Large intestine (tissue), 3 donors: Measurements from ENCODE around the gene SLC25A4. TPM values are rescaled to one million over a fixed set of nuclear protein-coding genes. Genes with fewer than 3 reads are reported as not detected.

Experiments used
- DNase-seq, 2 donors: peaks; one replicate each; pipeline versions ENCODE4 v3.0.0 to v3.0.0-alpha.2; 2013
- H3K27ac ChIP-seq: one replicate; pipeline ENCODE4 v1.5.1; 2013; ENCODE audit warnings: low read length
- H3K27me3 ChIP-seq: 2 replicates; pipeline ENCODE4 v1.6.1; 2013; ENCODE audit warnings: low read length; ENCODE audit not compliant: control insufficient read depth, insufficient read depth
- H3K36me3 ChIP-seq: 2 replicates; pipeline ENCODE4 v1.6.1; 2013; ENCODE audit warnings: low read length; ENCODE audit not compliant: control insufficient read depth, insufficient read depth
- H3K4me1 ChIP-seq: one replicate; pipeline ENCODE4 v1.6.1; 2013; ENCODE audit warnings: low read length; ENCODE audit not compliant: control insufficient read depth, insufficient read depth
- H3K4me3 ChIP-seq: one replicate; pipeline ENCODE4 v1.5.1; 2013; ENCODE audit warnings: low read length
- H3K9me3 ChIP-seq: one replicate; pipeline ENCODE4 v1.6.1; 2013; ENCODE audit warnings: mild to moderate bottlenecking, low read depth, low read length, moderate library complexity; ENCODE audit not compliant: control insufficient read depth
- WGBS: methylation state at CpG from one replicate; pipeline ENCODE4 v1.1.5; 2013; ENCODE audit warnings: low lambda C conversion rate; ENCODE audit not compliant: insufficient coverage; 5-methylcytosine and 5-hydroxymethylcytosine counted together
- polyA plus RNA-seq: library from polyadenylated mRNA; unstranded; fragments of 120-200 nt; gene quantifications from one replicate; pipeline ENCODE4 v1.2.1, GENCODE V29; 2013

Gene SLC25A4
- polyA plus RNA-seq, 1 donor: 34.0 TPM

- Histone ChIP-seq H3K27me3 (peaks cover 15% of the 10 kb centered on the region), H3K9me3 (no peaks in the 10 kb centered on the region), H3K36me3 (no peaks in the 10 kb centered on the region), H3K4me3 (no peak overlapping the region), H3K27ac (no peak overlapping the region), H3K4me1 (peaks cover 4% of the 10 kb centered on the region)
- 60% methylated on average over 2 of the region's 10 CpGs for WGBS
- no peak for DNase-seq
These were observed 4.9 kb upstream of the SLC25A4 start for GRCh38 chr4:185138161-185138560.

- no peak overlapping the region for H3K4me3 ChIP-seq
- peaks cover 2% of the 10 kb centered on the region for H3K36me3 ChIP-seq
- WGBS: no CpG with 5 or more reads among the region's 6 CpGs
- H3K9me3 ChIP-seq: no peaks in the 10 kb centered on the region
- DNase-seq: no peak
- peaks cover 15% of the 10 kb centered on the region for H3K27me3 ChIP-seq
- H3K4me1 ChIP-seq: peaks cover 6% of the 10 kb centered on the region
- H3K27ac ChIP-seq: no peak overlapping the region
These were observed 3.3 kb upstream of the SLC25A4 start for GRCh38 chr4:185139736-185140135.

GRCh38 chr4:185141777-185142176 lies 1.3 kb upstream of the SLC25A4 start:
- H3K36me3 ChIP-seq: peaks cover 8% of the 10 kb centered on the region
- peaks cover 10% of the 10 kb centered on the region for H3K4me1 ChIP-seq
- no peak overlapping the region for H3K4me3 ChIP-seq
- H3K9me3 ChIP-seq: no peaks in the 10 kb centered on the region
- WGBS: no CpG with 5 or more reads among the region's 6 CpGs
- H3K27ac ChIP-seq: no peak overlapping the region
- no peak for DNase-seq
- H3K27me3 ChIP-seq: peaks cover 15% of the 10 kb centered on the region

GRCh38 chr4:185142564-185142911 lies 528 bp upstream of the SLC25A4 start:
- Histone ChIP-seq H3K4me1 (peaks cover 10% of the 10 kb centered on the region), H3K36me3 (peaks cover 8% of the 10 kb centered on the region), H3K27ac (peak overlapping the region; percentile 86), H3K9me3 (no peaks in the 10 kb centered on the region), H3K4me3 (peak overlapping the region; percentile 60), H3K27me3 (peaks cover 11% of the 10 kb centered on the region)
- 33% methylated on average over 2 of the region's 11 CpGs for WGBS
- peak; percentile 57 to 88 for DNase-seq

GRCh38 chr4:185143601-185143969 lies 519 bp downstream of the SLC25A4 start:
- no peak for DNase-seq
- no CpG with 5 or more reads among the region's 30 CpGs for WGBS
- H3K27ac ChIP-seq: no peak overlapping the region

GRCh38 chr4:185144601-185145240 lies 1.7 kb downstream of the SLC25A4 start:
- DNase-seq: no peak
- H3K4me1 ChIP-seq: peaks cover 10% of the 10 kb centered on the region
- no peaks in the 10 kb centered on the region for H3K9me3 ChIP-seq
- H3K27me3 ChIP-seq: peaks cover 2% of the 10 kb centered on the region
- 80% methylated on average over 1 of the region's 16 CpGs for WGBS
- no peak overlapping the region for H3K4me3 ChIP-seq
- no peak overlapping the region for H3K27ac ChIP-seq
- peaks cover 8% of the 10 kb centered on the region for H3K36me3 ChIP-seq

More at GRCh38 chr4:185143601-185143969, 519 bp downstream of the SLC25A4 start:
- Histone ChIP-seq H3K9me3 (no peaks in the 10 kb centered on the region), H3K4me3 (peak overlapping the region; percentile 54), H3K27me3 (peaks cover 8% of the 10 kb centered on the region), H3K4me1 (peaks cover 10% of the 10 kb centered on the region), H3K36me3 (peaks cover 8% of the 10 kb centered on the region)

- DNase-seq: no peak
- H3K9me3 ChIP-seq: no peaks in the 10 kb centered on the region
- 90% methylated on average over 2 of the region's 13 CpGs for WGBS
- H3K4me3 ChIP-seq: no peak overlapping the region
- peaks cover 10% of the 10 kb centered on the region for H3K4me1 ChIP-seq
- H3K27ac ChIP-seq: no peak overlapping the region
- H3K36me3 ChIP-seq: peaks cover 13% of the 10 kb centered on the region
- no peaks in the 10 kb centered on the region for H3K27me3 ChIP-seq
These were observed 2.5 kb downstream of the SLC25A4 start for GRCh38 chr4:185145572-185145971.

- no peak overlapping the region for H3K4me3 ChIP-seq
- H3K4me1 ChIP-seq: peaks cover 6% of the 10 kb centered on the region
- peaks cover 18% of the 10 kb centered on the region for H3K36me3 ChIP-seq
- H3K27me3 ChIP-seq: no peaks in the 10 kb centered on the region
- no peaks in the 10 kb centered on the region for H3K9me3 ChIP-seq
- 100% methylated on average over 2 of the region's 12 CpGs for WGBS
- no peak overlapping the region for H3K27ac ChIP-seq
- DNase-seq: no peak
These were observed 6.3 kb downstream of the SLC25A4 start for GRCh38 chr4:185149392-185149791.

- Histone ChIP-seq H3K27me3 (no peaks in the 10 kb centered on the region), H3K9me3 (no peaks in the 10 kb centered on the region), H3K4me3 (no peak overlapping the region), H3K36me3 (peaks cover 12% of the 10 kb centered on the region), H3K27ac (no peak overlapping the region), H3K4me1 (no peaks in the 10 kb centered on the region)
- 100% methylated on average over 1 of the region's 1 CpG for WGBS
- no peak for DNase-seq
These were observed 8.2 kb downstream of the SLC25A4 start for GRCh38 chr4:185151296-185151695.

- no peak for DNase-seq
These were observed 22.6 kb downstream of the SLC25A4 start for GRCh38 chr4:185165605-185166063.

GRCh38 chr4:185167234-185167633 lies 24.2 kb downstream of the SLC25A4 start:
- DNase-seq: no peak
- no peak overlapping the region for H3K4me3 ChIP-seq
- no peak overlapping the region for H3K27ac ChIP-seq
- H3K9me3 ChIP-seq: no peaks in the 10 kb centered on the region
- no peaks in the 10 kb centered on the region for H3K27me3 ChIP-seq
- WGBS: 100% methylated on average over 2 of the region's 9 CpGs
- H3K36me3 ChIP-seq: peaks cover 29% of the 10 kb centered on the region
- no peaks in the 10 kb centered on the region for H3K4me1 ChIP-seq

More at GRCh38 chr4:185165605-185166063, 22.6 kb downstream of the SLC25A4 start:
- Histone ChIP-seq H3K27me3 (no peaks in the 10 kb centered on the region), H3K9me3 (no peaks in the 10 kb centered on the region), H3K4me3 (no peak overlapping the region), H3K4me1 (no peaks in the 10 kb centered on the region), H3K36me3 (peaks cover 32% of the 10 kb centered on the region), H3K27ac (no peak overlapping the region)
- no CpG with 5 or more reads among the region's 2 CpGs for WGBS
